AG04450 (cell line): ENCODE data around the gene HIF3A. TPM values are rescaled to one million over a fixed set of nuclear protein-coding genes. Genes with fewer than 3 reads are reported as not detected.

Source experiments
- CTCF ChIA-PET: fragments of 300-600, 350-600 bp; formaldehyde crosslinking; extraction: SDS; loops from one replicate; lab custom pipeline; 2022; ENCODE audit warnings: antibody characterized with exemption, inconsistent platforms; lab: Charles Lee
- POLR2A ChIA-PET: fragments of 350-600 bp; formaldehyde crosslinking; extraction: SDS; loops from one replicate; lab custom pipeline; 2021; ENCODE audit warnings: antibody characterized with exemption, inconsistent platforms; lab: Yijun Ruan, JAX
- DNase-seq: peaks from one replicate; pipeline ENCODE4 v3.0.0-alpha.2; 2011; ENCODE audit warnings: low read depth, low spot score
- H3K27ac ChIP-seq: one replicate; pipeline ENCODE4 v1.5.1; 2012; ENCODE audit warnings: low read depth, low read length, control low read depth
- H3K27me3 ChIP-seq: one replicate; pipeline ENCODE4 v1.6.0; 2012; ENCODE audit warnings: low read length; ENCODE audit not compliant: control insufficient read depth, insufficient read depth
- H3K4me3 ChIP-seq: 2 replicates; pipeline ENCODE4 v1.5.1; 2011; ENCODE audit warnings: mild to moderate bottlenecking, low read depth, low read length, control low read depth
- H3K9me3 ChIP-seq: 2 replicates; pipeline ENCODE4 v1.5.1; 2012; ENCODE audit warnings: low read length; ENCODE audit not compliant: control insufficient read depth, insufficient read depth
- polyA plus RNA-seq: library from polyadenylated mRNA; depleted of rRNA; stranded (reverse); fragments of >200 nt; gene quantifications from 2 replicates; pipeline ENCODE4 v1.2.3, GENCODE V29; 2011
- TF ChIP-seq, protein P1 (sequence below): IDR thresholded peaks from 2 replicates; pipeline ENCODE4 v1.5.1; 2011; ENCODE audit warnings: low read depth, low read length, control low read depth, inconsistent platforms

The HIF3A gene
- polyA plus RNA-seq, 1 experiment: 0.21 TPM

DNA sequence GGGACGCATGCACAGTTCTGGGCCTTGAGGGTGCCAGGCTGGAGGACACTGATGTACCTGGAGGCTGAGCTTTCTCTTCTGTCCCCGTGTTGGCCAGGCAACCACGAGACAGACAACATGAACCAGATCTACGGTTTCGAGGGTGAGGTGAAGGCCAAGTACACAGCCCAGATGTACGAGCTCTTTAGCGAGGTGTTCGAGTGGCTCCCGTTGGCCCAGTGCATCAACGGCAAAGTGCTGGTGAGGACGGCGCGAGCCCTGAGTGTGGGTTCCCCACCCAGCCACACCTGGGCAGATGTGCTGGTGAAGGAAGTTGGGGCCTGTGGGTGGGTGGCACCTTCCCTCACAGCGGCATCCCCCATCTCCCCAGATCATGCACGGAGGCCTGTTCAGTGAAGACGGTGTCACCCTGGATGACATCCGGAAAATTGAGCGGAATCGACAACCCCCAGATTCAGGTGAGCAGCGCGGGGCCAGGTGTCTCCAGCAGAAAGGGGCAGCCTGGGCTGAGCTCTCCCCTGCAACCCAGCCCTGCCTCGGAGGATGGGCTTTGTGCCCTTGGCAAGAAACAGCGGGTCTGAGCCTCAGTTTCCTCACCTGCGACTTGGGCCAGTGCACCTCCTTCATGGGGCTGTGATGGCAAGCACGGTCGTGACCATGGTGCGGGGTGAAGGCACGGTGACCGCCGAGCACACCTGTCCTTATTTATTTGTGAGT lies 90.3 kb downstream of the HIF3A start:
- H3K9me3 ChIP-seq: peaks cover 27% of the 10 kb centered on the region
- CTCF ChIA-PET: interaction anchor here (0.6 to 2.0 kb wide), 3 partner anchors 8 to 72 kb away, joined by 3 to 17 read pairs (median 3); no protein-coding TSS in a partner anchor
- no peak for DNase-seq
- no peak overlapping the region for H3K4me3 ChIP-seq
- H3K27ac ChIP-seq: no peak overlapping the region
- POLR2A ChIA-PET: interaction anchor here (0.6 kb wide), 2 partner anchors 19 to 157 kb away, joined by 3 to 4 read pairs; no protein-coding TSS in a partner anchor
- TF ChIP-seq, protein P1, sequence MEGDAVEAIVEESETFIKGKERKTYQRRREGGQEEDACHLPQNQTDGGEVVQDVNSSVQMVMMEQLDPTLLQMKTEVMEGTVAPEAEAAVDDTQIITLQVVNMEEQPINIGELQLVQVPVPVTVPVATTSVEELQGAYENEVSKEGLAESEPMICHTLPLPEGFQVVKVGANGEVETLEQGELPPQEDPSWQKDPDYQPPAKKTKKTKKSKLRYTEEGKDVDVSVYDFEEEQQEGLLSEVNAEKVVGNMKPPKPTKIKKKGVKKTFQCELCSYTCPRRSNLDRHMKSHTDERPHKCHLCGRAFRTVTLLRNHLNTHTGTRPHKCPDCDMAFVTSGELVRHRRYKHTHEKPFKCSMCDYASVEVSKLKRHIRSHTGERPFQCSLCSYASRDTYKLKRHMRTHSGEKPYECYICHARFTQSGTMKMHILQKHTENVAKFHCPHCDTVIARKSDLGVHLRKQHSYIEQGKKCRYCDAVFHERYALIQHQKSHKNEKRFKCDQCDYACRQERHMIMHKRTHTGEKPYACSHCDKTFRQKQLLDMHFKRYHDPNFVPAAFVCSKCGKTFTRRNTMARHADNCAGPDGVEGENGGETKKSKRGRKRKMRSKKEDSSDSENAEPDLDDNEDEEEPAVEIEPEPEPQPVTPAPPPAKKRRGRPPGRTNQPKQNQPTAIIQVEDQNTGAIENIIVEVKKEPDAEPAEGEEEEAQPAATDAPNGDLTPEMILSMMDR: no peak
- H3K27me3 ChIP-seq: no peaks in the 10 kb centered on the region

DNA sequence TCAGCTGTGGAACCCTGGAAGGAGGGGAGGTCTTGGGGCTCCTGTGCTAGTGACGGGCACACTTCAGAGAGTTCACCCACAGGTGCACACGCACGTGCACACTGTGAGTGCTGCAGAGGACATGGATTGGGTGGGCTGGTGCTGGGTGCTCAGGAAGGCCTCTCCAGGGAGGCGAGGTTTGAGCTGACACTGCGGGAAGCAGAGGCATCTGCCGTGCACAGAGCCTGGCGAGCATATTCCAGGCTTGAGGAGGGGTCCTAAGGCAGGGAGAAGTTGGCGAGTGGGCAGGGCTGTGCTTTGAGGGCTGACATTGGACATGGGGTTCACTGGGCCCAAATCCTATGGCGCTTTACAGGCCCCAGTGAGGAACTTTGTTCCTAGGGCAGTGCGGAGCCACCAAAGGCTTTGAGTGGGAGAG lies 90.9 kb downstream of the HIF3A start:
- H3K27me3 ChIP-seq: no peaks in the 10 kb centered on the region
- TF ChIP-seq, protein P1: no peak
- POLR2A ChIA-PET: no interaction called here
- no peak for DNase-seq
- H3K9me3 ChIP-seq: peaks cover 27% of the 10 kb centered on the region
- CTCF ChIA-PET: interaction anchor here (0.6 to 0.7 kb wide), 3 partner anchors 15 to 154 kb away, joined by 3 to 4 read pairs (median 3); no protein-coding TSS in a partner anchor
- no peak overlapping the region for H3K27ac ChIP-seq
- H3K4me3 ChIP-seq: no peak overlapping the region

DNA sequence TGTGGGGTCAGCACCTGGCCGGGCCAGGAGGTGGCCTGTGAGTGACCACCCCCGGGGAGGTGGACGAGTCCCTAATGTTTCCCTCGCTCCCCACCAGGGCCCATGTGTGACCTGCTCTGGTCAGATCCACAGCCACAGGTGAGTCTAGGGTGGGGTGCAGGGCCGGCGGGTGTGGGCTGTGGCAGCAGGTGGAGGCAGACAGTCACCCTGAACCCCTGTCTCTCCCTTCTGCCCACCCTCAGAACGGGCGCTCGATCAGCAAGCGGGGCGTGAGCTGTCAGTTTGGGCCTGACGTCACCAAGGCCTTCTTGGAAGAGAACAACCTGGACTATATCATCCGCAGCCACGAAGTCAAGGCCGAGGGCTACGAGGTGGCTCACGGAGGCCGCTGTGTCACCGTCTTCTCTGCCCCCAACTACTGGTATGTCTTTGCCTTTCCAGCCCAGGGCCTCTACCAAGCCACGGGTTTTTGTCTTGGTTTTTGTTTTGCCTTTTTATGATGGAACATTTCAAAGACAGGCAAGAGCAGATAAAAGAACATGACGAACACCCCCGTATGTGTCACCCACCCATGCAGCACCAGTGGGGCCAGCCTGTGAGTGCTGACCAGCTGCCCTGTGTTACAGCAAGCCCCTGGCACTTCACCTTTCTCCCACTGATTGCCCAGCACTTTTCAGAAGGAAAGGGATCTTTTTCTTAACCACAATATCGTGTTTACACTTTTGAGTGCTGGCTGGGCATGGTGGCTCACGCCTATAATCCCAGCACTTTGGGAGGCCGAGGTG lies 91.7 kb downstream of the HIF3A start:
- H3K4me3 ChIP-seq: no peak overlapping the region
- H3K27me3 ChIP-seq: no peaks in the 10 kb centered on the region
- no peak for DNase-seq
- TF ChIP-seq, protein P1: no peak
- H3K27ac ChIP-seq: no peak overlapping the region
- ChIA-PET CTCF (interaction anchor here (0.6 to 0.7 kb wide), 2 partner anchors 71 to 154 kb away, joined by 3 to 4 read pairs; no protein-coding TSS in a partner anchor), POLR2A (interaction anchor here (0.5 to 0.7 kb wide), 2 partner anchors 59 to 113 kb away, joined by 4 to 5 read pairs; no protein-coding TSS in a partner anchor)
- peaks cover 27% of the 10 kb centered on the region for H3K9me3 ChIP-seq

DNA sequence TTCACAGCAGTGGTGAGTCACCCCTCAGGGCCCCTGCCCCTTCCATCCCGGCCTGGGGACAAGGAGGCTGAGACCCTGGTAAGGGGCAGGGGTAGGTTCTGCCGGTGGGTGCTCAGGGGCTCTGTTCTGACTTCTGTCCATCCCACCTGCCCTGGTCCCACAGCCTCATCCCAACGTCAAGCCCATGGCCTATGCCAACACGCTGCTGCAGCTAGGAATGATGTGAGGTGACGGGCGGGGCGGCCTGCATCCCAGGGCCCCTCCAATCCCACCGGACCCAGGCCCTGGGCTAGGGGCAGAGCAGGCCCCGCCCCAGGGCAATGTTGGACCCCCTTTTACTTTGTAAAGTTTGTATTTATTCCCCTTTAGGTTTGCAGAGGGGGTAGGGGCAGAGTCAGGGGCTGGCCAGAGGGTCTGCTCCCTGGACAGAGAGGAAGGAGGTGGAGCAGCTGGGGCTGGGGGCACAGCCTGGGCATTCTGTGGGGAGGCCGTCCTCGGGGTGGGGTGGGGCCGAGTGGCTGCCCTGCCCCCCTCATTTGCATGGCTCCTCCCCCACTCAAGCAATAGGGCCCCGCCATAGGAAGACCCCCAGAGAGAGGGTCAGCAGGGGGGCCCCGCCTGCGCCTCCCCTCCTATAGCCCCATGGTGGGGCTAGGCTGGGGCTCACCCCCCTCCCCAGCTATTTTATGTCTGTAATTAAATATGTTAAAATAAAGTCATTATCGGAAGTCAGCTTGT lies 93.4 kb downstream of the HIF3A start:
- Histone ChIP-seq H3K9me3 (peaks cover 27% of the 10 kb centered on the region), H3K27me3 (no peaks in the 10 kb centered on the region), H3K27ac (no peak overlapping the region), H3K4me3 (no peak overlapping the region)
- TF ChIP-seq, protein P1: no peak
- ChIA-PET POLR2A (interaction anchor here (0.6 to 0.7 kb wide), 2 partner anchors 18 to 26 kb away, joined by 3 read pairs; no protein-coding TSS in a partner anchor), CTCF (no interaction called here)
- no peak for DNase-seq
